ENCODE measurements around the gene OFD1. TPM values are rescaled to one million over a fixed set of nuclear protein-coding genes. Genes with fewer than 3 reads are reported as not detected.

OFD1 gene
- total RNA-seq, 2 experiments from 2014 or later: 25.3 to 26.2 TPM

- H3K9me3 Mint-ChIP-seq: peaks cover 2% of the 10 kb centered on the region
- H3K27ac Mint-ChIP-seq: peak overlapping the region; percentile 92
- intact Hi-C loops (cut with micrococcal nuclease): loop anchor here (2.0 to 10.0 kb wide), 2 partner anchors 15 to 1141 kb away; partner anchors contain the start of genes FANCB and MOSPD2
- CTCF ChIA-PET: interaction anchor here (0.8 to 1.1 kb wide), 2 partner anchors 12 to 36 kb away, joined by 3 to 5 read pairs; no protein-coding TSS in a partner anchor
- peak overlapping the region; percentile 95 for H3K4me3 Mint-ChIP-seq
- peaks cover 47% of the 10 kb centered on the region for H3K4me1 Mint-ChIP-seq (ENCODE audit: low read depth)
- no peaks in the 10 kb centered on the region for H3K27me3 Mint-ChIP-seq (ENCODE audit: low read depth)
- peaks cover 38% of the 10 kb centered on the region for H3K36me3 Mint-ChIP-seq (ENCODE audit: low read depth)
- no peak for DNase-seq
Measured at GRCh38 chrX:13733506-13733905, 1.0 kb upstream of the OFD1 start.

GRCh38 chrX:13741695-13742094 is 7.1 kb downstream of the OFD1 start:
- H3K4me1 Mint-ChIP-seq (ENCODE audit: low read depth): peaks cover 32% of the 10 kb centered on the region
- no peak overlapping the region for H3K4me3 Mint-ChIP-seq
- CTCF ChIA-PET: no interaction called here
- H3K27me3 Mint-ChIP-seq (ENCODE audit: low read depth): no peaks in the 10 kb centered on the region
- peak overlapping the region; percentile 59 for H3K27ac Mint-ChIP-seq
- DNase-seq: no peak
- peaks cover 11% of the 10 kb centered on the region for H3K36me3 Mint-ChIP-seq (ENCODE audit: low read depth)
- no peaks in the 10 kb centered on the region for H3K9me3 Mint-ChIP-seq
- intact Hi-C loops (cut with micrococcal nuclease): loop anchor here (1.0 to 5.0 kb wide), 8 partner anchors 7 to 1417 kb away; partner anchors contain the start of genes OFD1, RAB9A, TCEANC and TRAPPC2

- H3K27me3 Mint-ChIP-seq (ENCODE audit: low read depth): no peaks in the 10 kb centered on the region
- no peaks in the 10 kb centered on the region for H3K9me3 Mint-ChIP-seq
- peaks cover 14% of the 10 kb centered on the region for H3K36me3 Mint-ChIP-seq (ENCODE audit: low read depth)
- DNase-seq: peak; percentile 75
- peak overlapping the region; percentile 85 for H3K27ac Mint-ChIP-seq
- peak overlapping the region; percentile 58 for H3K4me3 Mint-ChIP-seq
- CTCF ChIA-PET: no interaction called here
- peaks cover 31% of the 10 kb centered on the region for H3K4me1 Mint-ChIP-seq (ENCODE audit: low read depth)
- intact Hi-C loops (cut with micrococcal nuclease): loop anchor here (1.0 to 5.0 kb wide), 11 partner anchors 8 to 1416 kb away; partner anchors contain the start of genes OFD1, RAB9A, TCEANC and TRAPPC2
Measured at GRCh38 chrX:13742397-13743176, 8.0 kb downstream of the OFD1 start.

GRCh38 chrX:13747836-13748235 is 13.3 kb downstream of the OFD1 start:
- peak; percentile 49 for DNase-seq
- Mint-ChIP-seq H3K36me3 (ENCODE audit: low read depth) (peaks cover 19% of the 10 kb centered on the region), H3K4me1 (ENCODE audit: low read depth) (peaks cover 27% of the 10 kb centered on the region), H3K4me3 (no peak overlapping the region), H3K9me3 (no peaks in the 10 kb centered on the region), H3K27ac (no peak overlapping the region), H3K27me3 (ENCODE audit: low read depth) (no peaks in the 10 kb centered on the region)
- CTCF ChIA-PET: interaction anchor here (1.5 kb wide), 1 partner anchor 10 kb away, joined by 4 read pairs; no protein-coding TSS in a partner anchor
- intact Hi-C loops (cut with micrococcal nuclease): loop anchor here (1.0 kb wide), 1 partner anchor 90 kb away; no protein-coding TSS in a partner anchor

GRCh38 chrX:13748486-13748885 is 13.9 kb downstream of the OFD1 start:
- Mint-ChIP-seq H3K36me3 (ENCODE audit: low read depth) (peaks cover 23% of the 10 kb centered on the region), H3K4me1 (ENCODE audit: low read depth) (peaks cover 27% of the 10 kb centered on the region), H3K27me3 (ENCODE audit: low read depth) (no peaks in the 10 kb centered on the region), H3K27ac (no peak overlapping the region), H3K9me3 (no peaks in the 10 kb centered on the region), H3K4me3 (no peak overlapping the region)
- intact Hi-C loops (cut with micrococcal nuclease): loop anchor here (1.0 kb wide), 1 partner anchor 90 kb away; no protein-coding TSS in a partner anchor
- CTCF ChIA-PET: no interaction called here
- DNase-seq: no peak

GRCh38 chrX:13750204-13750603 is 15.7 kb downstream of the OFD1 start:
- no peak for DNase-seq

GRCh38 chrX:13750812-13751211 is 16.3 kb downstream of the OFD1 start:
- Mint-ChIP-seq H3K4me1 (ENCODE audit: low read depth) (peaks cover 30% of the 10 kb centered on the region), H3K4me3 (no peak overlapping the region), H3K27ac (no peak overlapping the region), H3K36me3 (ENCODE audit: low read depth) (peaks cover 23% of the 10 kb centered on the region), H3K27me3 (ENCODE audit: low read depth) (no peaks in the 10 kb centered on the region), H3K9me3 (no peaks in the 10 kb centered on the region)
- CTCF ChIA-PET: interaction anchor here (0.6 to 2.1 kb wide), 4 partner anchors 12 to 284 kb away, joined by 3 to 10 read pairs (median 6); no protein-coding TSS in a partner anchor
- no peak for DNase-seq
- intact Hi-C loops (cut with micrococcal nuclease): loop anchor here (1.0 to 5.0 kb wide), 3 partner anchors 146 to 281 kb away; no protein-coding TSS in a partner anchor

More at GRCh38 chrX:13750204-13750603, 15.7 kb downstream of the OFD1 start:
- Mint-ChIP-seq H3K4me3 (no peak overlapping the region), H3K36me3 (ENCODE audit: low read depth) (peaks cover 23% of the 10 kb centered on the region), H3K4me1 (ENCODE audit: low read depth) (peaks cover 28% of the 10 kb centered on the region), H3K27me3 (ENCODE audit: low read depth) (no peaks in the 10 kb centered on the region), H3K9me3 (no peaks in the 10 kb centered on the region), H3K27ac (no peak overlapping the region)
- intact Hi-C loops (cut with micrococcal nuclease): loop anchor here (1.0 to 5.0 kb wide), 3 partner anchors 147 to 282 kb away; no protein-coding TSS in a partner anchor
- CTCF ChIA-PET: interaction anchor here (0.7 to 2.1 kb wide), 3 partner anchors 13 to 282 kb away, joined by 3 to 10 read pairs (median 7); no protein-coding TSS in a partner anchor

GRCh38 chrX:13752141-13752540 is 17.6 kb downstream of the OFD1 start:
- no peak overlapping the region for H3K4me3 Mint-ChIP-seq
- CTCF ChIA-PET: interaction anchor here (0.8 to 1.9 kb wide), 3 partner anchors 23 to 280 kb away, joined by 3 to 10 read pairs (median 3); no protein-coding TSS in a partner anchor
- intact Hi-C loops (cut with micrococcal nuclease): loop anchor here (5.0 kb wide), 2 partner anchors 145 to 250 kb away; no protein-coding TSS in a partner anchor
- no peak overlapping the region for H3K27ac Mint-ChIP-seq
- peaks cover 19% of the 10 kb centered on the region for H3K36me3 Mint-ChIP-seq (ENCODE audit: low read depth)
- H3K27me3 Mint-ChIP-seq (ENCODE audit: low read depth): no peaks in the 10 kb centered on the region
- peaks cover 30% of the 10 kb centered on the region for H3K4me1 Mint-ChIP-seq (ENCODE audit: low read depth)
- DNase-seq: no peak
- H3K9me3 Mint-ChIP-seq: no peaks in the 10 kb centered on the region

GRCh38 chrX:13752646-13753045 is 18.1 kb downstream of the OFD1 start:
- Mint-ChIP-seq H3K4me1 (ENCODE audit: low read depth) (peaks cover 26% of the 10 kb centered on the region), H3K36me3 (ENCODE audit: low read depth) (peaks cover 16% of the 10 kb centered on the region), H3K9me3 (no peaks in the 10 kb centered on the region), H3K27me3 (ENCODE audit: low read depth) (no peaks in the 10 kb centered on the region), H3K4me3 (no peak overlapping the region), H3K27ac (no peak overlapping the region)
- CTCF ChIA-PET: interaction anchor here (1.6 to 1.9 kb wide), 2 partner anchors 23 to 279 kb away, joined by 3 to 10 read pairs; no protein-coding TSS in a partner anchor
- no peak for DNase-seq
- intact Hi-C loops (cut with micrococcal nuclease): loop anchor here (5.0 kb wide), 2 partner anchors 145 to 250 kb away; no protein-coding TSS in a partner anchor

GRCh38 chrX:13754765-13755164 is 20.2 kb downstream of the OFD1 start:
- no peaks in the 10 kb centered on the region for H3K27me3 Mint-ChIP-seq (ENCODE audit: low read depth)
- DNase-seq: no peak
- CTCF ChIA-PET: no interaction called here
- no peak overlapping the region for H3K27ac Mint-ChIP-seq
- peaks cover 26% of the 10 kb centered on the region for H3K4me1 Mint-ChIP-seq (ENCODE audit: low read depth)
- no peaks in the 10 kb centered on the region for H3K9me3 Mint-ChIP-seq
- H3K4me3 Mint-ChIP-seq: no peak overlapping the region
- H3K36me3 Mint-ChIP-seq (ENCODE audit: low read depth): peaks cover 17% of the 10 kb centered on the region
- intact Hi-C loops (cut with micrococcal nuclease): loop anchor here (5.0 kb wide), 2 partner anchors 143 to 252 kb away; no protein-coding TSS in a partner anchor

- DNase-seq: peak; percentile 10
- CTCF ChIA-PET: no interaction called here
- Mint-ChIP-seq H3K9me3 (no peaks in the 10 kb centered on the region), H3K4me3 (no peak overlapping the region), H3K36me3 (ENCODE audit: low read depth) (peaks cover 15% of the 10 kb centered on the region), H3K27ac (no peak overlapping the region), H3K4me1 (ENCODE audit: low read depth) (peaks cover 23% of the 10 kb centered on the region), H3K27me3 (ENCODE audit: low read depth) (no peaks in the 10 kb centered on the region)
- intact Hi-C loops (cut with micrococcal nuclease): no loop called here
Measured at GRCh38 chrX:13755254-13755653, 20.7 kb downstream of the OFD1 start.

GRCh38 chrX:13756381-13756780 is 21.8 kb downstream of the OFD1 start:
- Mint-ChIP-seq H3K27ac (no peak overlapping the region), H3K4me1 (ENCODE audit: low read depth) (peaks cover 23% of the 10 kb centered on the region), H3K9me3 (no peaks in the 10 kb centered on the region), H3K36me3 (ENCODE audit: low read depth) (peaks cover 15% of the 10 kb centered on the region), H3K27me3 (ENCODE audit: low read depth) (no peaks in the 10 kb centered on the region), H3K4me3 (no peak overlapping the region)
- CTCF ChIA-PET: interaction anchor here (0.9 kb wide), 1 partner anchor 12 kb away, joined by 3 read pairs; no protein-coding TSS in a partner anchor
- no peak for DNase-seq
- intact Hi-C loops (cut with micrococcal nuclease): no loop called here
